Keratinocyte (primary cell): Measurements from ENCODE around the gene UMAD1. TPM values are rescaled to one million over a fixed set of nuclear protein-coding genes. Genes with fewer than 3 reads are reported as not detected.

Experiments used
- DNase-seq: peaks from one replicate; pipeline ENCODE4 v3.0.0-alpha.2; 2011; ENCODE audit warnings: low read depth, missing footprints, low spot score
- FAIRE-seq: peaks from 2 replicates; lab custom pipeline; 2011; peaks lifted over from hg19 to GRCh38; lab: Jason Lieb, UNC
- H2AFZ ChIP-seq: 2 replicates; pipeline ENCODE4 v1.6.0; 2012; ENCODE audit warnings: low read length, control low read depth, inconsistent platforms; ENCODE audit not compliant: control insufficient read depth
- H3K27ac ChIP-seq: 2 replicates; pipeline ENCODE4 v1.5.1; 2011; ENCODE audit warnings: low read length; ENCODE audit not compliant: control insufficient read depth, insufficient read depth
- H3K27me3 ChIP-seq: 3 replicates; pipeline ENCODE4 v1.6.0; 2011; ENCODE audit warnings: low read length; ENCODE audit not compliant: control insufficient read depth, insufficient read depth; ENCODE audit errors: extremely low read depth
- H3K36me3 ChIP-seq, 2 experiments: 2 replicates in 1 of 2; 3 replicates in 1 of 2; pipeline ENCODE4 v1.5.1; 2011; ENCODE audit warnings: low read length in 2 of 2, mild to moderate bottlenecking in 1 of 2; ENCODE audit not compliant: control insufficient read depth in 2 of 2, insufficient read depth in 2 of 2; ENCODE audit errors: extremely low read depth in 1 of 2
- H3K4me1 ChIP-seq: 3 replicates; pipeline ENCODE4 v1.5.1; 2011; ENCODE audit warnings: low read length; ENCODE audit not compliant: control insufficient read depth, insufficient read depth; ENCODE audit errors: extremely low read depth
- H3K4me2 ChIP-seq: 3 replicates; pipeline ENCODE4 v1.6.0; 2011; ENCODE audit warnings: low read depth, low read length; ENCODE audit not compliant: control insufficient read depth, insufficient read depth; ENCODE audit errors: extremely low read depth
- H3K4me3 ChIP-seq, 3 experiments: fragments of 200-600 bp in 1 of 3; sonication (generic) in 1 of 3; 2 replicates in 2 of 3; 3 replicates in 1 of 3; pipeline ENCODE4 v1.5.1; 2011 to 2016; ENCODE audit warnings: low read length in 3 of 3, mild to moderate bottlenecking in 3 of 3, control low read depth in 2 of 3, inconsistent platforms in 1 of 3, low read depth in 1 of 3, mixed read lengths in 1 of 3, mixed run types in 1 of 3, moderate library complexity in 1 of 3; ENCODE audit not compliant: control insufficient read depth in 2 of 3, insufficient read depth in 2 of 3; ENCODE audit errors: extremely low read depth in 1 of 3
- H3K79me2 ChIP-seq: 2 replicates; pipeline ENCODE4 v1.6.0; 2012; ENCODE audit warnings: low read length; ENCODE audit not compliant: control insufficient read depth, insufficient read depth
- H3K9ac ChIP-seq: 3 replicates; pipeline ENCODE4 v1.6.0; 2011; ENCODE audit warnings: low read length; ENCODE audit not compliant: control insufficient read depth, insufficient read depth; ENCODE audit errors: extremely low read depth
- H3K9me1 ChIP-seq: 3 replicates; pipeline ENCODE4 v1.6.0; 2011; ENCODE audit warnings: low read length; ENCODE audit not compliant: control insufficient read depth, insufficient read depth; ENCODE audit errors: extremely low read depth
- H3K9me3 ChIP-seq: 2 replicates; pipeline ENCODE4 v1.5.1; 2012; ENCODE audit warnings: low read depth, low read length; ENCODE audit not compliant: control insufficient read depth
- H4K20me1 ChIP-seq: 3 replicates; pipeline ENCODE4 v1.6.0; 2011; ENCODE audit warnings: low read length; ENCODE audit not compliant: control insufficient read depth, insufficient read depth; ENCODE audit errors: extremely low read depth
- EZH2 ChIP-seq: IDR thresholded peaks from one replicate; pipeline ENCODE4 v1.6.1; 2012; ENCODE audit warnings: inconsistent platforms, mild to moderate bottlenecking, low read length, moderate library complexity
- dilution Hi-C: fragments of 300-500 bp; cut with MboI; formaldehyde crosslinking; loops from one replicate; pipeline ENCODE4 v1.7.0; 2020; ENCODE audit warnings: low sequenced_read_pairs; ENCODE audit not compliant: extremely low pct_ligation_motif_present
- polyA plus RNA-seq, 5 experiments: library from polyadenylated mRNA; depleted of rRNA in 3 of 5; stranded (reverse) in 3 of 5; stranded (forward) in 1 of 5; unstranded in 1 of 5; fragments of >200 nt; gene quantifications; 1 replicate in 1 of 5; 2 replicates in 3 of 5; 3 replicates in 1 of 5; pipeline versions ENCODE4 v1.2.1 to v1.2.3, GENCODE V29; 2011 to 2012; ENCODE audit warnings: missing spikeins in 2 of 5, low read depth in 1 of 5, low replicate concordance in 1 of 5
- TF ChIP-seq, protein P1 (sequence below), 3 experiments: IDR thresholded peaks in 1 of 3; conservative IDR thresholded peaks in 1 of 3; optimal IDR thresholded peaks in 1 of 3; 2 replicates in 2 of 3; 3 replicates in 1 of 3; pipeline versions ENCODE3 to v1.5.1; 2011; ENCODE audit warnings: low read length in 3 of 3, mild to moderate bottlenecking in 3 of 3, moderate library complexity in 2 of 3, control low read depth in 1 of 3, inconsistent platforms in 1 of 3; ENCODE audit not compliant: insufficient read depth in 2 of 3; ENCODE audit errors: extremely low read depth in 1 of 3

The UMAD1 gene
- polyA plus RNA-seq, 1 donor (not counting 4 experiments of a cell fraction or from before 2014, with no cell fraction given), result 18.2 TPM

GRCh38 chr7:7795203-7795602 is 154.7 kb downstream of the UMAD1 start:
- no peak overlapping the region for H3K9ac ChIP-seq
- FAIRE-seq (no peak), DNase-seq (no peak)
- H3K4me2 ChIP-seq, result no peak overlapping the region
- H3K27me3 ChIP-seq, result no peaks in the 10 kb centered on the region
- TF ChIP-seq, protein P1, sequence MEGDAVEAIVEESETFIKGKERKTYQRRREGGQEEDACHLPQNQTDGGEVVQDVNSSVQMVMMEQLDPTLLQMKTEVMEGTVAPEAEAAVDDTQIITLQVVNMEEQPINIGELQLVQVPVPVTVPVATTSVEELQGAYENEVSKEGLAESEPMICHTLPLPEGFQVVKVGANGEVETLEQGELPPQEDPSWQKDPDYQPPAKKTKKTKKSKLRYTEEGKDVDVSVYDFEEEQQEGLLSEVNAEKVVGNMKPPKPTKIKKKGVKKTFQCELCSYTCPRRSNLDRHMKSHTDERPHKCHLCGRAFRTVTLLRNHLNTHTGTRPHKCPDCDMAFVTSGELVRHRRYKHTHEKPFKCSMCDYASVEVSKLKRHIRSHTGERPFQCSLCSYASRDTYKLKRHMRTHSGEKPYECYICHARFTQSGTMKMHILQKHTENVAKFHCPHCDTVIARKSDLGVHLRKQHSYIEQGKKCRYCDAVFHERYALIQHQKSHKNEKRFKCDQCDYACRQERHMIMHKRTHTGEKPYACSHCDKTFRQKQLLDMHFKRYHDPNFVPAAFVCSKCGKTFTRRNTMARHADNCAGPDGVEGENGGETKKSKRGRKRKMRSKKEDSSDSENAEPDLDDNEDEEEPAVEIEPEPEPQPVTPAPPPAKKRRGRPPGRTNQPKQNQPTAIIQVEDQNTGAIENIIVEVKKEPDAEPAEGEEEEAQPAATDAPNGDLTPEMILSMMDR (optimal IDR thresholded peaks at IDR 0.05 in 1 of 3, IDR thresholded peaks at IDR 0.05 in 1 of 3, conservative IDR thresholded peaks at IDR 0.05 in 1 of 3; ENCODE audit: extremely low read depth in 1 of 3, insufficient read depth in 2 of 3, low read length in 3 of 3), result no peak
- no peak for TF ChIP-seq EZH2
- H4K20me1 ChIP-seq, result no peaks in the 10 kb centered on the region
- H3K9me3 ChIP-seq, result no peaks in the 10 kb centered on the region
- no peak overlapping the region for H3K4me3 ChIP-seq
- no peaks in the 10 kb centered on the region for H3K79me2 ChIP-seq
- no peaks in the 10 kb centered on the region for H3K36me3 ChIP-seq
- dilution Hi-C loops, result no loop called here
- no peak overlapping the region for H3K27ac ChIP-seq
- peaks cover 10% of the 10 kb centered on the region for H3K4me1 ChIP-seq
- H3K9me1 ChIP-seq, result no peaks in the 10 kb centered on the region
- no peak overlapping the region for H2AFZ ChIP-seq

DNA sequence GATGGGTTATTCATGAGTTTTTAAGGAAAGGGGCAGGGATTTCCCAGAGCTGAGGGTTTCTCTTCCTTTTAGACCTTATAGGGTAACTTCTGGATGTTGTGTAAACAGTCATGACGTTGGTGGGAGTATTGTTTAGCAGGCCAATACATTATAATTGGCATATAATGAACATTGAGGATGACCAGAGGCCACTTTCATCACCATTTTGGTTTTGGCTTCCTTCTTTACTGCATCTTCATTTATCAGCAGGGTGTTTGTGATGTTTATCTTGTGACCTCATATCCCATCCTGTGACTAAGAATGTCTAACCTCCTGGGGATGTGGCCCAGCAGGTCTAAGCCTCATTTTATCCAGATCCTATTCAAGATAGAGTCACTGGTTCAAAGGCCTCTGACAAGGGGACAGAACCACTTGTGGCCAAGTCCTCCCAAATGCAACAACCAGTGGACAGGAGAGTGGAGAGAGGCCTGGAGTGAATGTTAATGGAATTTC is 155.1 kb downstream of the UMAD1 start:
- DNase-seq (no peak), FAIRE-seq (no peak)
- no peak overlapping the region for H3K9ac ChIP-seq
- dilution Hi-C loops, result no loop called here
- no peaks in the 10 kb centered on the region for H4K20me1 ChIP-seq
- H3K79me2 ChIP-seq, result no peaks in the 10 kb centered on the region
- no peak overlapping the region for H2AFZ ChIP-seq
- H3K27me3 ChIP-seq, result no peaks in the 10 kb centered on the region
- H3K4me2 ChIP-seq, result peak overlapping the region; percentile 43
- TF ChIP-seq, protein P1 (optimal IDR thresholded peaks at IDR 0.05 in 1 of 3, IDR thresholded peaks at IDR 0.05 in 1 of 3, conservative IDR thresholded peaks at IDR 0.05 in 1 of 3; ENCODE audit: extremely low read depth in 1 of 3, insufficient read depth in 2 of 3, low read length in 3 of 3), result no peak
- no peak for TF ChIP-seq EZH2
- H3K4me3 ChIP-seq, result no peak overlapping the region
- no peaks in the 10 kb centered on the region for H3K9me3 ChIP-seq
- no peak overlapping the region for H3K27ac ChIP-seq
- H3K36me3 ChIP-seq, result no peaks in the 10 kb centered on the region
- H3K9me1 ChIP-seq, result no peaks in the 10 kb centered on the region
- peaks cover 7% of the 10 kb centered on the region for H3K4me1 ChIP-seq
